ENCODE data around the gene NCAM1. TPM values are rescaled to one million over a fixed set of nuclear protein-coding genes. Genes with fewer than 3 reads are reported as not detected.

Gene NCAM1
- total and polyA plus RNA-seq, 2 donors from 2014 or later, result 1.7 to 3.0 TPM

- FAIRE-seq (no peak), DNase-seq (peak; percentile 64 to 83 (median 76))
- Histone ChIP-seq H3K4me3 (ENCODE audit: low read length in 3 of 3) (no peak overlapping the region), H3K4me1 (ENCODE audit: control insufficient read depth in 2 of 3, insufficient read depth in 2 of 3, low read depth in 1 of 3, low read length in 3 of 3) (peaks cover 0 to 2% (median 0%) of the 10 kb centered on the region in 3 donors), H3K27ac (ENCODE audit: low read depth in 2 of 2, low read length in 2 of 2) (no peak overlapping the region), H3K9ac (ENCODE audit: low read length in 3 of 3) (no peak overlapping the region), H3K27me3 (ENCODE audit: control insufficient read depth, insufficient read depth, low read length) (no peaks in the 10 kb centered on the region), H3K9me3 (ENCODE audit: control insufficient read depth in 2 of 3, insufficient read depth in 1 of 3, low read length in 3 of 3) (no peaks in the 10 kb centered on the region), H3K36me3 (ENCODE audit: control insufficient read depth in 2 of 3, insufficient read depth in 3 of 3, low read length in 3 of 3) (no peaks in the 10 kb centered on the region)
- TF ChIP-seq CTCF (IDR thresholded peaks at IDR 0.05; ENCODE audit: borderline replicate concordance, extremely low read depth, insufficient read depth), result peak; percentile 83
- intact Hi-C loops (cut with DNase I), result no loop called here
These were observed 152.8 kb downstream of the NCAM1 start for GRCh38 chr11:113113801-113114704.

GRCh38 chr11:113114705-113115027 is 153.4 kb downstream of the NCAM1 start:
- Histone ChIP-seq H3K4me3 (ENCODE audit: low read length in 3 of 3) (no peak overlapping the region), H3K36me3 (ENCODE audit: control insufficient read depth in 2 of 3, insufficient read depth in 3 of 3, low read length in 3 of 3) (no peaks in the 10 kb centered on the region), H3K27me3 (ENCODE audit: control insufficient read depth, insufficient read depth, low read length) (no peaks in the 10 kb centered on the region), H3K4me1 (ENCODE audit: control insufficient read depth in 2 of 3, insufficient read depth in 2 of 3, low read depth in 1 of 3, low read length in 3 of 3) (peaks cover 0 to 2% (median 0%) of the 10 kb centered on the region in 3 donors), H3K9ac (ENCODE audit: low read length in 3 of 3) (no peak overlapping the region), H3K9me3 (ENCODE audit: control insufficient read depth in 2 of 3, insufficient read depth in 1 of 3, low read length in 3 of 3) (no peaks in the 10 kb centered on the region), H3K27ac (ENCODE audit: low read depth in 2 of 2, low read length in 2 of 2) (no peak overlapping the region)
- no peak for TF ChIP-seq CTCF (IDR thresholded peaks at IDR 0.05; ENCODE audit: borderline replicate concordance, extremely low read depth, insufficient read depth)
- DNase-seq, result no peak
- no peak for FAIRE-seq
- intact Hi-C loops (cut with DNase I), result no loop called here

GRCh38 chr11:113118104-113118503 is 156.9 kb downstream of the NCAM1 start:
- H3K4me3 ChIP-seq (ENCODE audit: low read length in 3 of 3), result no peak overlapping the region
- H3K4me1 ChIP-seq (ENCODE audit: control insufficient read depth in 2 of 3, insufficient read depth in 2 of 3, low read depth in 1 of 3, low read length in 3 of 3), result peaks cover 0 to 2% (median 0%) of the 10 kb centered on the region in 3 donors
- no peak overlapping the region for H3K9ac ChIP-seq (ENCODE audit: low read length in 3 of 3)
- DNase-seq, result no peak
- no peaks in the 10 kb centered on the region for H3K36me3 ChIP-seq (ENCODE audit: control insufficient read depth in 2 of 3, insufficient read depth in 3 of 3, low read length in 3 of 3)
- H3K9me3 ChIP-seq (ENCODE audit: control insufficient read depth in 2 of 3, insufficient read depth in 1 of 3, low read length in 3 of 3), result no peaks in the 10 kb centered on the region
- no peak for TF ChIP-seq CTCF (IDR thresholded peaks at IDR 0.05; ENCODE audit: borderline replicate concordance, extremely low read depth, insufficient read depth)
- intact Hi-C loops (cut with DNase I), result no loop called here
- FAIRE-seq, result no peak
- H3K27ac ChIP-seq (ENCODE audit: low read depth in 2 of 2, low read length in 2 of 2), result no peak overlapping the region
- H3K27me3 ChIP-seq (ENCODE audit: control insufficient read depth, insufficient read depth, low read length), result no peaks in the 10 kb centered on the region
